Karpas-422 (cell line): ENCODE measurements around the gene SERPINB6. TPM values are rescaled to one million over a fixed set of nuclear protein-coding genes. Genes with fewer than 3 reads are reported as not detected.

Experiments used
- DNase-seq: peaks from one replicate; pipeline ENCODE4 v3.0.0-alpha.2; 2015
- H2AFZ ChIP-seq: fragments of 200-600 bp; sonication (generic); 2 replicates; pipeline ENCODE4 v1.6.1; 2014; ENCODE audit warnings: antibody characterized with exemption, low read length, mixed read lengths
- H3K27ac ChIP-seq: fragments of 200-600 bp; sonication (generic); 2 replicates; pipeline ENCODE4 v1.5.1; 2014; ENCODE audit warnings: mild to moderate bottlenecking, low read length, moderate library complexity
- H3K27me3 ChIP-seq: fragments of 200-600 bp; sonication (generic); 2 replicates; pipeline ENCODE4 v1.6.1; 2014; ENCODE audit warnings: low read length, mixed read lengths
- H3K36me3 ChIP-seq: fragments of 200-600 bp; sonication (generic); 2 replicates; pipeline ENCODE4 v1.6.1; 2014; ENCODE audit warnings: low read length, mixed read lengths; ENCODE audit not compliant: insufficient read depth
- H3K4me1 ChIP-seq: fragments of 200-600 bp; sonication (generic); 2 replicates; pipeline ENCODE4 v1.6.1; 2014; ENCODE audit warnings: mild to moderate bottlenecking, low read length, mixed read lengths
- H3K4me2 ChIP-seq: fragments of 200-600 bp; sonication (generic); 2 replicates; pipeline ENCODE4 v1.6.1; 2014; ENCODE audit warnings: low read length, low read depth, mild to moderate bottlenecking; ENCODE audit not compliant: poor library complexity, severe bottlenecking
- H3K4me3 ChIP-seq: fragments of 200-600 bp; sonication (generic); 2 replicates; pipeline ENCODE4 v1.5.1; 2014; ENCODE audit warnings: mild to moderate bottlenecking, antibody characterized with exemption, low read length, mixed read lengths
- H3K79me2 ChIP-seq: fragments of 200-600 bp; sonication (generic); 2 replicates; pipeline ENCODE4 v1.6.1; 2014; ENCODE audit warnings: mild to moderate bottlenecking, low read length, mixed read lengths
- H3K9ac ChIP-seq: fragments of 200-600 bp; sonication (generic); 2 replicates; pipeline ENCODE4 v1.6.0; 2014; ENCODE audit warnings: low read length
- H3K9me2 ChIP-seq: fragments of 200-600 bp; sonication (generic), shearing (Covaris generic); replicated peaks from 2 replicates; pipeline ENCODE4 v1.6.0; 2014; ENCODE audit warnings: mild to moderate bottlenecking, low read length, moderate library complexity; ENCODE audit not compliant: insufficient read depth
- H3K9me3 ChIP-seq: fragments of 300-700, 200-600 bp; sonication (generic); 2 replicates; pipeline ENCODE4 v1.6.1; 2014; ENCODE audit warnings: low read length, mixed read lengths
- H4K20me1 ChIP-seq: fragments of 200-600 bp; sonication (generic); 2 replicates; pipeline ENCODE4 v1.6.1; 2014; ENCODE audit warnings: mild to moderate bottlenecking, antibody characterized with exemption, low read length, low read depth; ENCODE audit not compliant: insufficient read depth
- total RNA-seq: library from RNA; depleted of rRNA; stranded (reverse); fragments of >200 nt; shearing (Covaris generic); gene quantifications from 2 replicates; pipeline ENCODE4 v1.2.3, GENCODE V29; 2014; ENCODE audit warnings: low replicate concordance

SERPINB6 gene
- total RNA-seq, 1 experiment from 2014 or later: not detected

DNA sequence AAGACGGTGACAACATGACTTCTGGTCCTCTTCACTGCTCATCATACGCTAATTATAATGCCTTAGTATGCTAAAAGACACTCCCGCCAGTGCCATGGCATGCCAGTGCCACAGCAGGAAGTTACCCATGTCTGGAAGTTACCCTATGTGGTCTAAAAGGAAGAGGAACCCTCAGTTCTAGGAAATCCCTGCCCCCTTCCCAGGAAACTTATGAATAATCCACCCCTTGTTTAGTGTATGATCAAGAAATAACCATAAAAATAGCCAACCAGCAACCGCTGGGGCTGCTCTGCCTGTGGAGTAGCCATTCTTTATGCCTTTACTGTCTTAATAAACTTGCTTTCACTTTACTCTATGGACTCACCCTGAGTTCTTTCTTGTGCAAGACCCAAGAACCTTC lies 52.4 kb downstream of the SERPINB6 start:
- DNase-seq: no peak
- no peak overlapping the region for H3K4me2 ChIP-seq
- no peak overlapping the region for H3K4me3 ChIP-seq
- no peaks in the 10 kb centered on the region for H3K9me2 ChIP-seq
- H3K27ac ChIP-seq: no peak overlapping the region
- no peaks in the 10 kb centered on the region for H3K27me3 ChIP-seq
- H3K9ac ChIP-seq: no peak overlapping the region
- H3K4me1 ChIP-seq: no peaks in the 10 kb centered on the region
- H2AFZ ChIP-seq: no peak overlapping the region
- H4K20me1 ChIP-seq: no peaks in the 10 kb centered on the region
- H3K36me3 ChIP-seq: no peaks in the 10 kb centered on the region
- H3K9me3 ChIP-seq: no peaks in the 10 kb centered on the region
- no peaks in the 10 kb centered on the region for H3K79me2 ChIP-seq

GRCh38 chr6:2917801-2918445 lies 53.4 kb downstream of the SERPINB6 start:
- Histone ChIP-seq H3K4me1 (no peaks in the 10 kb centered on the region), H3K27me3 (no peaks in the 10 kb centered on the region), H2AFZ (no peak overlapping the region), H3K4me3 (no peak overlapping the region), H3K4me2 (no peak overlapping the region), H3K9me3 (no peaks in the 10 kb centered on the region), H4K20me1 (no peaks in the 10 kb centered on the region), H3K79me2 (no peaks in the 10 kb centered on the region), H3K9me2 (no peaks in the 10 kb centered on the region), H3K27ac (no peak overlapping the region), H3K9ac (no peak overlapping the region), H3K36me3 (no peaks in the 10 kb centered on the region)
- DNase-seq: no peak

DNA sequence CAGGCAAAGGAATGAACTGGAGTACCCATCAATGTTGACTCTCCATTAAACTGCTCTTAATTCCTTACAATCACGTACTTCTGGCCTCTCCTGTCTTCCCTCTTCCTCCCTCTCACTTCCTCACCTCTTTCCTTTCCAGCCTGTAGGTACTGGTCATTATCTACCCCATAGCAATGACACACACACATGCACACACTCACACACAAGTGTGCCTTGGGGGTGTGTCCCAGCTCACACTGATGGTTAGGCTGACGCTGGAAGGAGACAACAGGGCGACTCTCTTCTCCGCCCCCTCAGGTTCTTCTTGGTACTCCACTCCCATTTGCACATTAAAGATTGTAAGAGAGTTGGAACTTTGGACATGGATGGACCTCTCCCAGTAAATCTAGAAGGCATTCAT lies 54.3 kb downstream of the SERPINB6 start:
- H3K27ac ChIP-seq: no peak overlapping the region
- no peaks in the 10 kb centered on the region for H3K9me3 ChIP-seq

DNA sequence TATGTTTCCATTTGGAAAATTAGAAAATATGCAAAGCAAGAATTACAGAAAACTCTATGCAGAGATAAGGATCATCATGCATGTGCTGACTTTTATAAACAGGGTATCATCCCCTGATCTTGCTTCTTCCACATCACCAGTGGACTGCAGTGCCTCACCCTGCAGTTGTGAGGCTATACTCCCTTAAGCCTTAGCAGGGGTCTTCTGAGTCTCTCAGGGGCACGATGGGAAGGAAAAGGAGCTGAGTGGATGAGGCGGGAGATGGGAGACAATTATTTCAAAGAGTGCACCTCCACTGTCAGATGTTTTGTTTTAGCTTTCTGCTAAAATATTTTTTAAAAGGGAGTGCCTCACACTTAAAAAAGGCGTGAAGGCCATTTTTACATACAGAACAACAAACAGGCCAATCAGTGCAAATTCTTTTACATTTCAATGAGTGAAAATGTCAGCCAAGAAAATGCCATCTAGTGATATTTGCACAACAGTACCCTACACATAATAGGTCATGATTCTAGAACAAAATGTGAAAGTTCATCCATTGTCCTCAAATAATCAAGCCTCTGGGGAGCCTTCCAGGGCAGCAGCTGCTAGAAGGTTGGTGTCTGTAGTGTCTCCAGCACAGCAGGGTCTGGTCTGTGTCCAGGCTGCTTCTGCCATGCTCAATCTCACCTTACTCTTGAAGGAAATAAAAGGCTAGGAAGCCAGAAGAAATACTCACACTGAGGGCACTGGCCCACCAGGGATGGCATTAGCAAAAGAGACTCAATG lies 55.0 kb downstream of the SERPINB6 start:
- no peak overlapping the region for H2AFZ ChIP-seq
- H3K4me1 ChIP-seq: peaks cover 4% of the 10 kb centered on the region
- no peaks in the 10 kb centered on the region for H3K79me2 ChIP-seq
- H3K4me2 ChIP-seq: no peak overlapping the region
- no peaks in the 10 kb centered on the region for H3K27me3 ChIP-seq
- no peaks in the 10 kb centered on the region for H4K20me1 ChIP-seq
- no peak for DNase-seq
- no peaks in the 10 kb centered on the region for H3K9me3 ChIP-seq
- no peak overlapping the region for H3K4me3 ChIP-seq
- H3K9ac ChIP-seq: no peak overlapping the region
- no peak overlapping the region for H3K27ac ChIP-seq
- no peaks in the 10 kb centered on the region for H3K36me3 ChIP-seq
- no peaks in the 10 kb centered on the region for H3K9me2 ChIP-seq

More for the DNA sequence above, 54.3 kb downstream of the SERPINB6 start:
- DNase-seq: peak; percentile 52
- Histone ChIP-seq H3K9ac (no peak overlapping the region), H4K20me1 (no peaks in the 10 kb centered on the region), H3K4me3 (no peak overlapping the region), H3K27me3 (no peaks in the 10 kb centered on the region), H3K4me2 (no peak overlapping the region), H3K4me1 (no peaks in the 10 kb centered on the region), H3K36me3 (no peaks in the 10 kb centered on the region), H3K79me2 (no peaks in the 10 kb centered on the region), H3K9me2 (no peaks in the 10 kb centered on the region), H2AFZ (no peak overlapping the region)

DNA sequence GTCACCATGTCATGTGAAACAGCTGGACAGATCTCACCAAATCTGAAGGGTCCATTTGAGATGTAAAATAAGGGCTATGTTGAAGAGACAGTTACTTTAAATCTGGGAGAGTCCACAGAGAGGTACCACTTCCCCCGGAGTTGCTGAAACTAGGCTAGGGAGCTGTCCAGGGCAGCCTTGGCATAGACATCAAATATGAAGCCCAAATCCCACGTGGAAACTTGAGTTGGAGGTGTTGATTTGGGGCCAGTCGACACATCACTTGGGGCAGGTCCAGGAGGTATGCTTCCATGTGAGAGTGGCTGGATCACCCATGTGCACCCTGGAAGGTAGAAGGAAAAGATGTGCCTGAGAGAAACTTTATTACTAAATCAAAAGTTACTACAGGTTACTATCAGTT lies 56.2 kb downstream of the SERPINB6 start:
- H3K4me1 ChIP-seq: peaks cover 16% of the 10 kb centered on the region

GRCh38 chr6:2914318-2914660 lies 57.1 kb downstream of the SERPINB6 start:
- Histone ChIP-seq H3K9ac (no peak overlapping the region), H3K9me3 (no peaks in the 10 kb centered on the region), H3K79me2 (no peaks in the 10 kb centered on the region), H3K36me3 (no peaks in the 10 kb centered on the region), H3K4me2 (no peak overlapping the region), H4K20me1 (no peaks in the 10 kb centered on the region), H3K4me1 (peaks cover 23% of the 10 kb centered on the region), H3K27ac (no peak overlapping the region), H3K9me2 (no peaks in the 10 kb centered on the region), H3K4me3 (no peak overlapping the region), H2AFZ (no peak overlapping the region), H3K27me3 (no peaks in the 10 kb centered on the region)
- DNase-seq: no peak

More for the DNA sequence above, 56.2 kb downstream of the SERPINB6 start:
- Histone ChIP-seq H3K36me3 (no peaks in the 10 kb centered on the region), H3K79me2 (no peaks in the 10 kb centered on the region), H3K4me2 (no peak overlapping the region), H3K9ac (no peak overlapping the region), H4K20me1 (no peaks in the 10 kb centered on the region), H3K27me3 (no peaks in the 10 kb centered on the region), H3K9me2 (no peaks in the 10 kb centered on the region), H3K4me3 (no peak overlapping the region), H3K27ac (no peak overlapping the region), H2AFZ (no peak overlapping the region), H3K9me3 (no peaks in the 10 kb centered on the region)
- no peak for DNase-seq

GRCh38 chr6:2913621-2914317 lies 57.6 kb downstream of the SERPINB6 start:
- H3K27ac ChIP-seq: no peak overlapping the region
- no peaks in the 10 kb centered on the region for H4K20me1 ChIP-seq
- H3K79me2 ChIP-seq: no peaks in the 10 kb centered on the region
- no peaks in the 10 kb centered on the region for H3K36me3 ChIP-seq
- no peaks in the 10 kb centered on the region for H3K27me3 ChIP-seq
- H3K4me1 ChIP-seq: peaks cover 28% of the 10 kb centered on the region
- no peak overlapping the region for H2AFZ ChIP-seq
- no peak for DNase-seq
- H3K9me2 ChIP-seq: no peaks in the 10 kb centered on the region
- H3K4me2 ChIP-seq: no peak overlapping the region
- H3K9ac ChIP-seq: no peak overlapping the region
- H3K4me3 ChIP-seq: no peak overlapping the region
- H3K9me3 ChIP-seq: no peaks in the 10 kb centered on the region

GRCh38 chr6:2911171-2911570 lies 60.2 kb downstream of the SERPINB6 start:
- H3K4me1 ChIP-seq: peaks cover 36% of the 10 kb centered on the region
- peak overlapping the region; percentile 36 for H3K9ac ChIP-seq
- peak overlapping the region; percentile 8; the same call in 1 of the 2 replicates for H3K4me3 ChIP-seq
- no peaks in the 10 kb centered on the region for H4K20me1 ChIP-seq
- no peaks in the 10 kb centered on the region for H3K36me3 ChIP-seq
- no peaks in the 10 kb centered on the region for H3K79me2 ChIP-seq
- peak overlapping the region; percentile 63; the same call in 1 of the 2 replicates for H2AFZ ChIP-seq
- H3K27ac ChIP-seq: peak overlapping the region; percentile 68
- H3K9me3 ChIP-seq: no peaks in the 10 kb centered on the region
- no peaks in the 10 kb centered on the region for H3K9me2 ChIP-seq
- peak; percentile 65 for DNase-seq
- no peaks in the 10 kb centered on the region for H3K27me3 ChIP-seq
- peak overlapping the region; percentile 47 for H3K4me2 ChIP-seq
